Measurements from ENCODE around the gene RBM33.

GRCh38 chr7:155814316-155815276 is 170.1 kb downstream of the RBM33 start:
- TF ChIP-seq ZNF274 (IDR thresholded peaks at IDR 0.05; ENCODE audit: low read depth, low read length): no peak
- TF ChIP-seq SUZ12 (IDR thresholded peaks at IDR 0.05; ENCODE audit: extremely low read depth, insufficient read depth, insufficient read length): no peak

Data from NT2/D1 (cell line).